ENCODE results near the gene PLEKHH1. TPM values are rescaled to one million over a fixed set of nuclear protein-coding genes. Genes with fewer than 3 reads are reported as not detected.

PLEKHH1 gene
- total RNA-seq, 2 experiments from 2014 or later: 4.8 to 6.7 TPM

- Mint-ChIP-seq H3K27me3 (peaks cover 12% of the 10 kb centered on the region), H3K36me3 (ENCODE audit: low read depth) (no peaks in the 10 kb centered on the region), H3K9me3 (no peaks in the 10 kb centered on the region), H3K27ac (peak overlapping the region; percentile 78), H3K4me3 (peak overlapping the region; percentile 83), H3K4me1 (ENCODE audit: low read depth) (peaks cover 27% of the 10 kb centered on the region)
- intact Hi-C loops (cut with micrococcal nuclease): loop anchor here (2.0 kb wide), 2 partner anchors 48 to 86 kb away; no protein-coding TSS in a partner anchor
- ChIA-PET CTCF (interaction anchor here (0.6 to 3.3 kb wide), 44 partner anchors 9 to 328 kb away, joined by 3 to 119 read pairs (median 5); partner anchors contain the start of genes PIGH, PLEKHH1, RDH11 and RDH12), POLR2A (interaction anchor here (0.7 kb wide), 1 partner anchor 83 kb away, joined by 3 read pairs; no protein-coding TSS in a partner anchor)
- peak; percentile 34 for DNase-seq
- ATAC-seq: peak; percentile 46
- TF ChIP-seq, protein P1, sequence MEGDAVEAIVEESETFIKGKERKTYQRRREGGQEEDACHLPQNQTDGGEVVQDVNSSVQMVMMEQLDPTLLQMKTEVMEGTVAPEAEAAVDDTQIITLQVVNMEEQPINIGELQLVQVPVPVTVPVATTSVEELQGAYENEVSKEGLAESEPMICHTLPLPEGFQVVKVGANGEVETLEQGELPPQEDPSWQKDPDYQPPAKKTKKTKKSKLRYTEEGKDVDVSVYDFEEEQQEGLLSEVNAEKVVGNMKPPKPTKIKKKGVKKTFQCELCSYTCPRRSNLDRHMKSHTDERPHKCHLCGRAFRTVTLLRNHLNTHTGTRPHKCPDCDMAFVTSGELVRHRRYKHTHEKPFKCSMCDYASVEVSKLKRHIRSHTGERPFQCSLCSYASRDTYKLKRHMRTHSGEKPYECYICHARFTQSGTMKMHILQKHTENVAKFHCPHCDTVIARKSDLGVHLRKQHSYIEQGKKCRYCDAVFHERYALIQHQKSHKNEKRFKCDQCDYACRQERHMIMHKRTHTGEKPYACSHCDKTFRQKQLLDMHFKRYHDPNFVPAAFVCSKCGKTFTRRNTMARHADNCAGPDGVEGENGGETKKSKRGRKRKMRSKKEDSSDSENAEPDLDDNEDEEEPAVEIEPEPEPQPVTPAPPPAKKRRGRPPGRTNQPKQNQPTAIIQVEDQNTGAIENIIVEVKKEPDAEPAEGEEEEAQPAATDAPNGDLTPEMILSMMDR (IDR thresholded peaks at IDR 0.05): peak; percentile 74
Measured at GRCh38 chr14:67618617-67619063, 85.5 kb downstream of the PLEKHH1 start.

DNA sequence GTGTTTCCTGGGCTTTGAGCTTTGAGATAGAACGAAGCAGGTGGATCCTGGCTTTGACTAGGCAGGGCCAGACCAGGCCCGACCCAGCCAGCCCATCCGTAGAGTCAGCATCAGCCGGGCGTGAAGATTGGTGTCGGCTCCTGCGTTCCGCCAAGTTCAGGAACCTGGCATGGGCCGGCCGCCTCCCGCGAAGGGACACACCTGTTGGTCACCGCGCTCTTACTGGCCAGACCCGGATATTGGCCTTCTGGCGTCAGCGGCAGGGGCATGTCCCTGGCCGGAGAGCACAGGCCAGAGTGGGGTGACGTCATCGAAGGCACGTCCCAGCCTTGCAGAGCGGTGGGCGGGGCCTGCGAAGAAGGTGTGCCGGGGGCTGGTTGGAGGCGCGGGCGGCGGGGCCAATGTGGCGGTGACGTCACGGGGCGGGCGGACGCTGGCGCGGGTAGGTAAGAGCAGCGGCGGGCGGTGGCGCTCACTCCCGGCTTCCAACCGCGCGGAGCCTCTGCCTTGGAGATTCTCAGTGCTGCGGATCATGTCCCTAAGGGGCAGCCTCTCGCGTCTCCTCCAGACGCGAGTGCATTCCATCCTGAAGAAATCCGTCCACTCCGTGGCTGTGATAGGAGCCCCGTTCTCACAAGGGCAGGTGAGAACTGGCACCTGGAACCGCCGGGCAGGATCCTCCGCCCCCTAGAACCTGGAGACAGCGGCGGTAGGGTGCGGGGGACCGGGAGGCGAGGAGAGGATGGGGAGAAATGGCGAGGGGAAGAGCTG lies 86.5 kb downstream of the PLEKHH1 start, which contains the start of gene ARG2:
ARG2 (plus strand) TSS at position 475 of the 771 bp plus-strand sequence; CDS start at position 533, 58 bp downstream.
- ChIA-PET CTCF (interaction anchor here (0.7 to 3.4 kb wide), 49 partner anchors 7 to 260 kb away, joined by 3 to 119 read pairs (median 5); partner anchors contain the start of genes ATP6V1D, EIF2S1, PIGH and PLEKHH1), POLR2A (interaction anchor here (0.7 to 1.7 kb wide), 4 partner anchors 20 to 85 kb away, joined by 3 to 8 read pairs (median 4); partner anchors contain the start of gene PIGH)
- H3K9me3 Mint-ChIP-seq: no peaks in the 10 kb centered on the region
- peak within 1 kb of the TSS; percentile 78 for H3K27ac Mint-ChIP-seq
- H3K27me3 Mint-ChIP-seq: peaks cover 12% of the 10 kb centered on the region
- intact Hi-C loops (cut with micrococcal nuclease): loop anchor here (2.0 kb wide), 2 partner anchors 47 to 85 kb away; no protein-coding TSS in a partner anchor
- TF ChIP-seq, protein P1 (IDR thresholded peaks at IDR 0.05): no peak
- DNase-seq (peak; percentile 98), ATAC-seq (peak; percentile 92)
- H3K4me1 Mint-ChIP-seq (ENCODE audit: low read depth): peaks cover 27% of the 10 kb centered on the region
- H3K4me3 Mint-ChIP-seq: peak within 1 kb of the TSS; percentile 83
- no peaks in the 10 kb centered on the region for H3K36me3 Mint-ChIP-seq (ENCODE audit: low read depth)

DNA sequence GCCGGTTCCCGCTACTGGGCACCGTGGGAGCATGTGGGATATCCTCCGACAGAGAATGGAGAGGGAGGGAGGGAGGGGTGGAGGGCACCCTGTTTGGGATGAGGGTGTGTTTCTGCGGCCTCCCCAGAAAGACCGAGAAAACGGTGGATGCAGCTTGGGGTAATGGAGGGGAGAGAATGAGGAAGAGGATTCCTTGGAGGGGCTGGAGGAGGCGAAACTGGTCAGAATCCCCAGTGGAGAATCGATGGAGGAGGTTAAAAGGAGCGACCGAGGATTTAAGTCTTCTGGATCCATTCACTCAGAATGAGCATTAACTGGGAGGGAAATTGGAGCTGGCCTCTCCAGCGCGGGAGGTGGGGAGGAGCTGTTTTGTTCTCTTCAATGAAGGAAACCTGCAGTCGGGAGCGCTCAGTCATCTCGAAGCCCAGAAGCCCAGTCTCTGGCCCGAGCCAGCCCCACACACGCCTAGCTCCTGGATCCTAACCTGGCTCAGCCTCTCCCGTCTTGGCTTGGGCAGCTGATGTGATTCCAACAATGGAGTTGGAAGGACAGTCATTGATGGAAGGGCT lies 87.2 kb downstream of the PLEKHH1 start:
- ChIA-PET CTCF (interaction anchor here (1.0 to 3.4 kb wide), 13 partner anchors 8 to 260 kb away, joined by 3 to 27 read pairs (median 7); partner anchors contain the start of genes ATP6V1D, EIF2S1, PIGH and RDH11), POLR2A (interaction anchor here (0.9 to 1.7 kb wide), 4 partner anchors 21 to 84 kb away, joined by 3 to 8 read pairs (median 4); partner anchors contain the start of gene PIGH)
- Mint-ChIP-seq H3K27me3 (peaks cover 12% of the 10 kb centered on the region), H3K4me1 (ENCODE audit: low read depth) (peaks cover 27% of the 10 kb centered on the region), H3K9me3 (no peaks in the 10 kb centered on the region), H3K36me3 (ENCODE audit: low read depth) (no peaks in the 10 kb centered on the region), H3K4me3 (peak overlapping the region; percentile 83), H3K27ac (peak overlapping the region; percentile 19)
- TF ChIP-seq, protein P1 (IDR thresholded peaks at IDR 0.05): no peak
- no peak for DNase-seq
- intact Hi-C loops (cut with micrococcal nuclease): no loop called here
- no peak for ATAC-seq

GRCh38 chr14:67622675-67623074 lies 89.6 kb downstream of the PLEKHH1 start:
- TF ChIP-seq, protein P1 (IDR thresholded peaks at IDR 0.05): no peak
- Mint-ChIP-seq H3K27ac (peak overlapping the region; percentile 55), H3K4me3 (no peak overlapping the region), H3K27me3 (peaks cover 12% of the 10 kb centered on the region), H3K36me3 (ENCODE audit: low read depth) (no peaks in the 10 kb centered on the region), H3K4me1 (ENCODE audit: low read depth) (peaks cover 27% of the 10 kb centered on the region), H3K9me3 (no peaks in the 10 kb centered on the region)
- ATAC-seq (peak; percentile 18), DNase-seq (peak; percentile 59)
- ChIA-PET POLR2A (interaction anchor here (0.8 to 1.0 kb wide), 4 partner anchors 11 to 82 kb away, joined by 3 read pairs; no protein-coding TSS in a partner anchor), CTCF (interaction anchor here (2.0 to 3.4 kb wide), 2 partner anchors 44 to 82 kb away, joined by 7 to 24 read pairs; no protein-coding TSS in a partner anchor)
- intact Hi-C loops (cut with micrococcal nuclease): no loop called here
